Measurements from ENCODE around the gene PODXL.
"Not testable (repeated sequence)": the region's sequence is repeated elsewhere in the genome, so short reads cannot be mapped to it uniquely, and the experiment has no call there.

Gene PODXL

DNA sequence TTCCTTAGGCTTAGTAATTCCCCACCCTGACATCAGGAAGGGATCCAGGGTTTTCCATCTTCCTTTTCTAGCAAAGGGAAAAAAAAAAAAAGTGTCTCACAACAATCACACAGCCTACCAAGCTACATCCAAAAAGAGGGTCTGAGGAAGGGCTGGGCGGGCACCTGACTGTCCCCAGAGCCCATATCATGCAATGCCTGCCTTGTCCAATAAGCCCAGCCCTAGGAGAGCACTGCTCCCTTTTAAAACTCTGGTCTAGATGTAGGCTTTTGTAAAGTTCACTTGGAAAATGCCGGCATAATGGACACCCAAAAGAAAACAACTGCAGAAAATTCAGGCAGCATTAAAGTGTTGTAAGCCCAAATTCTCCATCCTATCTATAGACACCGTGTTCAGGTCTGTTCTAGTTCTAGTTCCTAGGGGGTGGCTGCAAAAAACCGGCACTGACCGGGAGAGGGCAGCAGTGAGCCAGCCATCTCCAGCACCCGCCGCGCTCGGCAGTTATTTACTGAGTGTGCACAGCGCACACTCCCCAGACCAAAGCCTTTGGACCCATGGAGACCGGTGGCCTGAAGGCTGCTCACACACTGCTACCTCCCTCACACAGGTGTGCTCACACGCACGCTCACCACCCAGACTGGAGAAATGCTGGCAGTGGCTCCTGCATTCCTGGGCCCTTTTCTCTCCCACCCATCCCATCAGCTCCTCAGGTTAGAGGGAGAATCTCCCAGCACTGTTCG lies 48.7 kb downstream of the PODXL start:
- DNase-seq: peak; percentile 55

DNA sequence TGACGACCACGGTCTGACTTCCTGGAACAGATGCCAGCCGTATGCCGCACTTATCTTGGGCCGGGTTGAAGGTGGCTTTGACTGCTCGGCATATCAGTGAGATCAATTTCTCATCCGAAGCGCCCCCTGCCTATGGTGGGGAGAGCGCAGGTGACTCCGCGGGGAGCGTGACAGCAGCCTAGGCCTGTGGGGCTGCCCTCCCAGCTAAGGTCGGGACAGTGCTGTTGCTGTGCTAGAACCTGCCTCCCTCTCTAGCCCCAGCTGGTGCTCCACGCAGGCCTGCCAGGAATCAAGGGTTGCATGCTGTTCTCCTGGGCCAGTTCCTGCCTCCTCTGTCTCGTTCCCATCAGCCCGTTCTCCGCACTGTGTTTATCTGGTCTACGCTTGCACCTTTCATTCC lies 49.8 kb downstream of the PODXL start:
- DNase-seq: no peak

DNA sequence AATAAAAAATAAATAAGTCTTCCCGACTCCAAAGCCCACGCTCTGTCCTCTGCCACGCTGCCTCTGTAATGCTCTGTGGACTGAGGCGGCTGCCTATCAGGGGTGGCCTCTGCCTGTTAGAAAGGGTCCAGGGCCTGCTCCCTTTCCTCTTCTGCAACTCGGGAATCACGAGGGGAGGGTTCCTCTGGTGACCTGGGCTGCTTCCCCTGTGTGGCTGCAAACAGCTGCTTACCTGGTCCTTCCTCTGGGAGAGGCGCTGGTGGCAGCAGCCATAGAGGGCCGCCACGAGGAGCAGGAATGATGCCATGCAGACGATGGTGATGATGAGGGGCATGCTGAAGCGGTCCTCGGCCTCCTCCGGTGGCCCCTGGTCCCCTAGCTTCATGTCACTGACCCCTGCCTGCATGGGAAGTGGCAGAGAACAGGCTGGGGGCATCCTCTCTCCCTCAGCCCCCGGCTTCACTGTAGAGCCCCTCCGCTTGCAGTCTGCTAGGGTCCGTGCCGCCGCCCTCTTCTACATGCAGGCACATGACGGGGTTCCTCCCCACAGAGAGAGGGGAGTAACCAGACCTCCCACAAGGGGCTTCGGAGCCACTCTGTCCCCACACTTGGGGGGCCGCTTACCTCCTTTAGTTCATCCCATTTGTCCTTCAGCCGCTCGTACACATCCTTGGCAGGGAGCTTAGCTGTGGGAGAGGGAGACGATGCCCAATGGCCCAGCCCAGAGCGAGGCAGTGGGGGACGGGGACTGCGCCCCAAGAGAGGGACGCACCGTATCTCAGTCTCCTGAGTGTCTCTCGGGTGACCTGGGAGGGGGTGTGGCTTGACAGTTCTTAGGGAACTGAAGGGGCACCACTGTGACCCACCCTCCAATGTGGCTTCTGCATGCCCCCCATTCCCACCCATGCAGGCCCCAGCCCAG lies 50.5 kb downstream of the PODXL start:
- no peak for DNase-seq

DNA sequence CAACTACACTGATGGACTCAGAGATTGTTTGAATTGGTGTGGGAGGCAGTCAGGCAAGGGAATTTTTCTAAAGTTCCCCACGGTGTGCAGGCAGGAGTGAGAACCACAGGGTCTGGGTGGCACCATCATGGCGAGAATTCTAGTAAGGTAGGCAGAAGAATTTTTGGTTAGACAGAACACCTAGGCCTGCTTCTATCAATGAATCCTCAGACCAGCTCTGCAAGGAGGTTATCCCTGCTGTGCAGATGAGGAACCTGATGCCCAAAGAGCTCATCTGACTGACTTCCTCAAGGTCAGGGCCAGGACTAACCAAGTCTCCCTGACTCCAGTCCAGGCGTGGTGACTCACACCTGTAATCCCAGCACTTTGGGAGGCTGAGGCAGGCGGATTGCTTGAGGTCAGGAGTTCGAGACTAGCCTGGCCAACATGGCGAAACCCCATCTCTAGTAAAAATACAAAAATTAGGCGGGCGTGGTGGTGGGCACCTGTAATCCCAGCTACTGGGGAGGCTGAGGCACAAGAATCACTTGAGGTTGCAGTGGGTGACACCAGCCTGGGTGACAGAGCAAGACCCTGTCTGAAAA lies 51.3 kb downstream of the PODXL start:
- not testable (repeated sequence) for DNase-seq

DNA sequence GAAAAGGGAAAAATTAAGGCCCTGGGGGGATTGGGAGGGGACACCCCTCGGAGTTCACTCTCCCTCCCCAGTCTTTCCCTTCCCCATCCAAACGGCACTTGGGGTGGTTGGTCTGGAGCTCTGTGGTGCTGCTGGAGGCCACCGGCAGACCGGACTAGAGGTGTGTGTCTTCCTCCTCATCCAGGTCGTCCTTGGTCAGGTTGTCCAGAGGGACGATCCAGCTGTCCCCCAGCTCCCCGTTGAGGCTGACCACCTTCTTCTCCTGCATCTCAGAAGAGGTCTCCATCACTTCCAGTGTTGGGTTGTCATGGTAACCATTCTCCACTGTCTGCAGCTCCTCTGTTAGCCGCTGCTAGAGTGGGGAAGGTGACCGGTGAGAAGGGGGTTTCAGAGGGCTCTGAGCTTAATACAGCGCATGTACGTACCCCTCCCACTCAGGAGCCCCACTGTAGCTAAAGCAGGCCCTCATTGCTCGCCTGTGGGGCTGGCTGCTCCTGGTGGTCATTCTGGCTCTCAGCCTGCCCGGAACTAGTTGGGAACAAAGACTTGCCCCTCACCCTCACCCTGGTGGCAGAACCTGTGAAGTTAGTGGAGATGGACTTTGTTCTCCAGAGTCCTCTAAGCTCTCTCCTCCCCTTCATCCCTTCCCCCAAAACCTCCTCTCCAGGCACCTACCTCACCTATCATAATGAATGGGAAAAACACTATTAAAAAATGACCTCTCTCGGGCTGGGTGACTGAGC lies 52.1 kb downstream of the PODXL start:
- no peak for DNase-seq

DNA sequence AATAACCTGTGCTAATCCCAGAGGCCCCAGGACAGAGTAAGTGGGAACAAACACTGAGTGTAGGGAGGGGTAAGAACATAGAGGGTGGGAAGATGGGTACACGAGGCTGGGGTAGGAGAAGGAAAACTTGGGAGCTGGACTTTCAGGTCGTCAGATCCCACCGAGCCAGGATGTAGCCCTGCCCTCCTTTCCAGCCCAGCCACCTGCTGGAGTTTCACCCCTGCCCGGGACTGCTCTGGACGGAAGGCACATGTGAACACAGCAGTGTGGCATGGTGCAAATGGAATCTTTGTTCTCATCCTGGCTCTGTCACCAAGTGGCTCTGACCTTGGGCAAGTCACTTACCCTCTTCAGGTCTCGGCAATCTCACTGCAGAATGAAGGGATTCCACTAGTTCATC lies 52.8 kb downstream of the PODXL start:
- DNase-seq: no peak

DNA sequence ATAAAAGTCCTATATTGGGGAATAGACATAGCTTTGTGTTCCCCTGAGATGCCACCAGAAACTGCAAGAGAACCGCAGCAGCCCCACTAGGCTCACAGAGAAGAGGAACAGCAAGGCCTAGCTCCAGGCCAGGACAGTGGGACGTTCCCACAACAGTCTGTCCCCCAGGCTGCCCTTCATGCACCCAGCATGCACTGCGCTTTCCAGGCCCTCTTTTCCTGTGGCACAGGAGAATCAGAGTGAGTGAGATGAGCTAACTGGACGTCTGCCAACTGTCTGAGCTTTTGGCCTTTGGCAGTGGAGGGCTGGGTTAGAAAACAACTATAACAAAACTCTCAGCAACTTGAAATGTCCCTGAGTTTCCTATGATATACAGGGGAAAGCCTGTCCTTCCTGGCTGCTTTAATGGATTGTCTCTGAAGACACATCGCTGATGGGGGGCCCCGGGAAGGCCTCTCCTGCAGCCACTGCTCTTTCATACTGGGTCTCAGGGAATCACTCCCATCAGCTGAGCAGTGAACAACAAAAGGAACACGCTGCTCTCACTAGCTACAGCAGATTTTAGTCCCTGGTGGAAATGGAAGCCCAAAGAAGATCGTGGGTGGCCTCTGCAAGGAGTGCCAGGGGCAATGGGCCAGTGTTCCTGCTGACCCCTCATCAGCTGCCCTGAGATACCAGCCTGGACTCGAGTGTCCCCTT lies 53.5 kb downstream of the PODXL start:
- no peak for DNase-seq

DNA sequence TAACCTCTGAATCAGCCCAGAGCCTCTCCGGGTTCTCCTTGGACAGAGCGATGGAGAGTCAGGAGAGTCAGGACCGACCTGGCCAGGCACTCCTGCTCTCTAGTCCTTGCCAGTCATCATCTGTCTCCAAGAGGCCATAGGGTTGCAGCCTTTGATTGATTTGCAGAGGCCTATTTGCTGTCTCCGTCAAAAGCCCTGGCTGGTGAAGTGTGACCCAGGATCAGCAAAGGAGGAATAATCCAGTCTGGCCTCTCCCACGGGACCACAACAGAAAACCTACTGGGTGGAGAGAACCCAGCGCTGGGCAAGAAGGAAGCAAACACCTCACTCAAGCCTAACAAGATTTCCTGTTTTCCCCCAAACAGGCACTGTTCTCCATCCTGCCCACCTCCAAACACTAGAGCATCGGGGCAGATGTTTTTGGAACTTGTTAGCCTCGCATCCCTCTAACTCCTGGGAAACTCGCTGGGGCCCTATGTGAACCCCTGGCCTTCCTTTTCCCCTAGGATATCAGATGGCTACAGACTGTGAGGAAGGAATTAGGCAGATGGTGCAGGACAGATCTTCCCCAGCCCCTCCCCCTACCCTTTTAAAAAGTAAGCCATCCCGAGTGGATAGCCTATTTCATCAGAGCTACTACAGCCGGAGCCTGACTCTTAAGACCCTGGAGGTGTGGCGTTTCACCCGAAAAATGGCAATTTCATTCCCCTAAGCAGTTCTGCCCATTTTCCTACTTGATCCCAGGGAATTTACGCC lies 54.3 kb downstream of the PODXL start:
- no peak for DNase-seq

DNA sequence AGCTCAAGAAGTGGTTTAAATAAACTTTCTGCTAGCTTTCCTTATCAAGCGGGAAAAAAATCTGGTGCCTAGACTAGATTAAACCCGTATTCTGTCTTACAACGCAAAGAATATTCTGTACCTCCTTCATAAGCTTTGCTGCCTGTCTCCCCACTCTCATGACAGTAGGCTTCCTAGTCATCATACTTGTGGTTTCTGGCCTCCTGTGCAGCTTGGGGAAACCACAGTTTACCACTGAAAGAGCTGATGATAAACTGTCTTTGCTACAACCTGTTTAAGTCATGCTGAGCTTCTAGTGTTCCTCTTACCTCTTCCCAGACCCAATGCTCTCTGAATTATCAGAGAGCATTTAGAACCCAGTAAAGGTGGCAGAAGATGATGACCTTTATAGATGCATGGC lies 55.0 kb downstream of the PODXL start:
- DNase-seq: no peak

DNA sequence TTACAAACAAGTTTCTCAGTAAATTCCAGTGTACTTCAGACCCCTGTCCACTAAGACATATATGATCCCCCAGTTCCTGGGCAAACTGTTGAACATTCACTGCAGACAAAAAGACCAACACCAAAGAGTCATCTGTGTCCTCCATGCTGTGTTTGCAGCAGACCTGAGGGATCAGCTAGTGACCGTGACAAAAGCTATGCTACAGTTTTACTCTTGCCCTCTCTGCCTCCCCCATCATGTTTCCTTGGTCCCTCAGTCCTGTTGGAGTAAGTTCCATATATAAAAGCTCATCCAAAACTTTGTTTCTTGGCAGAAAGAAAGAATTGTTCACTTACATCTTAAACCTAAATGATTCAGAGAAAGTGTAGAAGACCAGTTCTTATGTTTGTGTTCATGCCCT lies 56.1 kb downstream of the PODXL start:
- no peak for DNase-seq

DNA sequence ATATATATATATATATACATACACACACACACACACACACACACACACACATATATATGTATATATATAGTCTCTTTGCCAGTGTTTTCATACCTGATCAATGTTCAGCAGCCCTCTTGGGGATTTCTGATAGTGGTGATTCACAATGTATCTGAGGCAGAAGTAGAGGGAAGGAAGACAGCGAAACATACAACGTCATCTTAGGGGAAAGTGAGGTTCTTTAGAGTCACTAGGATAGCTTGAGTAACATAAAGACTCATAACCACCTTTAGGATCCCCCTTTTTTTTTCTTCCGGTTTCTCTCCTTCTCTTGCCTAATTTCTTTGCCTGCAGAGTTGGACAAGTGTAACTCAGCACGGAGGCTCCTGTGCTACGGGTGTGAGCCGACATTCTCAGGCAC lies 56.6 kb downstream of the PODXL start:
- DNase-seq: no peak

DNA sequence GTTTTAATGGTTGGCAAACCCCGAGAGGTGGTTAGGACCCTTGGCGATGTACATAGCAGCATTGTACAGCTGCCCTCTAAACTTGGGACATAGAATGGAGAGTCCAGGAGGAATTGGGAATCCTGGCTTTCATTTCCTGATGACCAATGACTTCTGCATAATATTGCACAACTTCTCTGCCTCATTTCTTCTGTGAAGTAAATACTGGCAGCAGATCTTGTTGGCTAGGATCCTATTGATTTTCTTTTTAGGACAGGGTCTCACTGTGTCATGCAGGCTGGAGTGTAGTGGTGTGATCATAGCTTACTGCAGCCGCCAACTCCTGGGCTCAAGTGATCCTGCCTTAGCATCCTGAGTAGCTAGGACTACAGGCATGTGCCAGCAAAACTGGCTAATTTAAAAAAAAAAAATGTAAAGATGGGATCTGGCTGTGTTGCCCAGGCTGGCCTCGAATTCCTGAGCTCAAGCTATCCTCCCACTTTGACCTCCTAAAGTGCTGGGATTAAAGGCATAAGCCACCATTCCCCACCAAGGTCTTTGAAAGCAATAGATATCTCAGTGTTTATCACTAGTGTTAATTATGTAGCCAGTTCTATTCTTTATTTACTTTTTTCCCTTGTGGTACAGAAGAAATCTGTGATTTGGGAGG lies 58.1 kb downstream of the PODXL start:
- DNase-seq: no peak

DNA sequence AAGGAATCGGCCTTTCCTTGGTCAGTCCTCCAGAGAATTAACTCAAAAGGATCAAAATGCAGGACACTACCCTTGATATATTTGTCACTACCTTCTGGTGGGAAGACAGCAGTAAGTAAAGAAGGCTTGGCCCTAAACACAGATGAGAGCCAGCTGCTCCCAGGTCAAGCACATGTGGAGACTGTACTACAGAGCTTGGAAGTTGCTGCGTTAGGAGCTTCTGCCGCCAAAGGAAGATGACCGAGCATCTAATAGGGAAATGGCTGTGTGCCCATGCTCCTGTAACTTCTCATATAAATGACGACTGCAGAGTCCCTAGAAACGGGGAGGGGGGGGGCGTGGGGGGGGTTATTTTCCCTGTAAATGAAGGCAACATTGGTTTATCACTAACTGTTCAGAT lies 59.0 kb downstream of the PODXL start:
- no peak for DNase-seq

DNA sequence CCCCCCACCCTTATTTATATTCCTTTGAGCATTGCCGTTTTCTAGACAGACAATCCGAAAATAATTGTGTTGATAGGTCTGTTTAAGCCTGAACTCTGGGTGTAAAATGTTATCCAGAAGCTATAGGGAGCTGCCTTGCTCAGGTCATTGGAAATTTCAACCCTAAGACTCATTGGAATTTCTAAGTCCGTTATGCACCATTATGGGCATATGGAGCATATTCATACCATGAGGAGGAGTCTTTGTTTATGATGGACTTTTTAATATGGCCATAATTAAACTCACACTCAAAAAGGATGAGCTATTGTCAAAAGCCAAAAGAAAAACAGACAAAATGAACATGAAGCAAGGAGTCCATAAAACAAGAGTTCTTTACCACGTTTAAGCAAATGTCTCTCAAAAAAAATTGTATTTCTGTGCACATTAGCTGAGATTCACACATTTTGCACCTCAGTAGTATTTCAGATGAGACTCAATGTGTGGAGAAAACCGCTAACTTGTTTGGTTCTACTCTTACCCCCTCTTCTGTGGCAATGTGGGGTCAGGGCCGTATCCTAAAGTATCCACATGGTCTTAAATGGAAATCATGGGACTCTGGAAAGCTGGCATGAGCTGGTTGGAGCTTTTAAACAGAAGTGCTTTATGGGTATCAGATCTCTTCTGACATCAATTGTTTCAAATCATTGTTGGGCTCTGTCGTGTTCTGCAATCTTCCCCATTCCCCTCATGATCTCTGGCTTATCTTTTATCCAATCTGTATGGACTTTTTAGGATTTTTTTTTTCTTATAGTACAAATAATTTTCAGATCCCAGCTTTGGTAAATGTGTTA lies 60.5 kb downstream of the PODXL start:
- no peak for DNase-seq

DNA sequence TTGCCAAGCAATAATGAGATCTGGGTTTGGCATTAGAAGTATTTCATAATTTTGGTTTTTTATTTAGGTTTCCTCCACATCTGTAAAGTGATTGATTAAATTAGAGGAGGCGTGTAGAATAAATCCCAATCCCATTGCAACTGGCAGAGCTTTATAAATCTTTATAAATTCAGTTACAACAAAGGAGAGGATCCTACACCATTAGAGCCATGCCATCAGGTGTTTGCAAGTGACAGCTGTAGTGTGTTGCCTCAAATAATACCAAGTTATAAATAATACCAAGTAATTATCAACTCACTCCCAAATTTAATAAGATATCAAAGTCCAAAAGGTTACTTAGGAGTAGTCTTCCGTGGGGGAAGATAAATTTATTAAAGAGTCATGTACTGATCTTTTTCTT lies 62.2 kb downstream of the PODXL start:
- no peak for DNase-seq

DNA sequence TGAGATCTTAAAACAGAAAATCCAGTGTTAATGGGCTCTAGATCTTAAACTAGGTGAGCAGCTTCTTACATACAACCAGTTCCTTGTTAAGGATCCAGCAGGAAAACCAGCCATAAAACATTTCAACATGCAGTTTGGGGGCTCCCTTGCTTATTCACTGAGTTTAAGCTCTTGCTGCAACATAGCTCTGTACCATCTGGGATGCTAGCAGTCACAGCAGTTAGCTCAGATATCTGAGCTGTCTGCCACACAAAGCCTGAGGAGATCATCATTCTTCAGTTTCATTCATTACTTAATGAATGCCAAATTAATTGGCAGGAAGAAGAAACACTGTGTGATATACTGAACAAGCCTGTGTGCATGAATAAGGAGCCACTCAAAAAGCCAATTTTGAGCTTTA lies 62.8 kb downstream of the PODXL start:
- DNase-seq: no peak

DNA sequence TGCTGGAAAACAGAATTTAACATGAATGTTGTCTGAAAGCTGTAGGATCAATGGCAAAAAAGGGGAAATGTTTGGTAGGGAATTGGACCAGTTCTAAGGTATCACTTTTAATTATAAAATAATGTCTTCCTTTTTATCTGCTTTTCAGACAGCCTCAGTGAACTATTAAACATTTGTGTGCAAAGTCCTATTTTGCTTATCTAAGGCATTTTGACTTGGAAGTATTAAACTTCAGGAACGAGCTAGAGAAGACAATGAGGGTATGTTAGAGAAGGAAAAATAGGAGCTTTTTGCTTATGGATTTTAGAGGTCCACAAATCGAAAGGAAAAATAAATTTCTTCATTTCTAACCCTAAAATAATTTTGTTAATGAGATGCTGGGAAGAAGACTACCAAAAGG lies 63.3 kb downstream of the PODXL start:
- DNase-seq: no peak

DNA sequence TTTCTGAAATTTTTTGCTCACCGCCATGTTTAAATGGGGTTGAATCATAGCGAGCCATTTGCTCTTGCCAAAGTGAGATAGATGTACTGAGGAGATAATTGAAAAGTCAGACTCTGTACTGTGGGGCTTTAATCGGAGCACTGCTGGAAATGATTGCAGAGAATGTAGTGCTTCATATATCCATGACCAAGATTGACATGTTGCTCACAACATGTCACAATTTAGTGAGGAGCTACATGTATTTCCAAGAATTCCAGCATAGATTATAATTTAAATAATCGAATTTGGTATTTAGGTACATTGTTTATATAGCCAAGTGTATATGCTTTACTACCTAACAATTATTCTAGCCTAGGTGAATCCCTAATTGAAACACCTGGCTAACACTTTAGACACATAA lies 66.5 kb downstream of the PODXL start:
- no peak for DNase-seq

DNA sequence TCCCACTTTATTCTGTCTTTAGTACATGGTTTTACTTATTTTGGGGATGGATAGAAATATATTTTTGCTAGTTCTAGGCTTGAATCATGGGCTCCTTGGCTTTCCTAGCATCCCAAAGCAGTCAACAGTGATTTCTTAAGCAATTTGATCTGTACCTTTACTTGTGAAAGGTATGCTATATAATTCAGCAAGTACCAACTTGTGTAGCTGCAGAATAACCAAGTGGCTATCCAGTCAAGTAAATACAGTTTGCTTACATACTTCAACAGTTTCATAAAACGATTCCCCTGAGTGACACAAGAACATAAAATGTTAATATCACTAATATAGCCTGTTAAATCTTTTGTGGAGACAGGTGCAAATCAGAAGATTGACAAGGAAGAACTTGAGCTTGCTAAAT lies 67.2 kb downstream of the PODXL start:
- no peak for DNase-seq

DNA sequence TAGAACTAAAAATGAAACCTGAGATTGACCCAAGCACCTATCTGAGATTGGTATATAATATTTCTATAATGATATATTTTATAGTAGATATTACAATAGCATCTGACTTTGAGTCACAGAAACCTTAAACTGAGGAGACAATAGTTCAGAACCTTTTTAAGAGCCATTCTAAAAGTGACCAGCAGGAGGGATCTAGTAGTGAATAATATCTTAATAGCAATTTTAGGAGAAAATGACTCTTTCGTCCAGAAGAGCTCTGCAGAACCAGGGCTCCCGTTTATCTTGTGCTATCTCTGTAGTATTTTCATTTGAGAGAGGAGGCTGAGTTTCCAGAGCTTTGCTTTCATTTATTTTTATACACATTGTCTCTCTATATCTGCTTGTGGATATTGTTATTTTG lies 68.1 kb downstream of the PODXL start:
- DNase-seq: no peak

All from inflammatory macrophage treated with lipopolysaccharide for 4 hours (primary cell).